ENCODE data around the gene OSCP1.

Gene OSCP1

GRCh38 chr1:36456391-36456928 lies 6.2 kb upstream of the OSCP1 start:
- Histone ChIP-seq H3K23ac (ENCODE audit: low read length in 2 of 2) (no peak overlapping the region), H3K9ac (ENCODE audit: low read length) (no peak overlapping the region), H3K4me1 (ENCODE audit: control insufficient read depth, insufficient read depth, low read depth, low read length) (peaks cover 3% of the 10 kb centered on the region), H3K4me2 (ENCODE audit: low read length, poor library complexity, severe bottlenecking) (no peak overlapping the region), H2AK5ac (ENCODE audit: low read length, severe bottlenecking) (no peak overlapping the region), H3K27ac (ENCODE audit: low read length, poor library complexity, severe bottlenecking) (no peak overlapping the region), H2AFZ (ENCODE audit: low read depth, low read length) (no peak overlapping the region), H2BK12ac (ENCODE audit: low read length in 2 of 2) (no peak overlapping the region), H3K27me3 (ENCODE audit: control insufficient read depth in 1 of 2, insufficient read depth in 1 of 2, low read length in 2 of 2) (no peaks in the 10 kb centered on the region), H3K36me3 (ENCODE audit: control insufficient read depth in 1 of 2, insufficient read depth in 2 of 2, low read depth in 1 of 2, low read length in 2 of 2) (peaks cover 37 to 68% of the 10 kb centered on the region in 2 experiments), H2BK15ac (ENCODE audit: low read depth, poor library complexity, severe bottlenecking) (no peak overlapping the region), H2BK120ac (ENCODE audit: low read depth, low read length) (no peak overlapping the region), H3K4ac (ENCODE audit: low read depth in 1 of 2, low read length in 2 of 2) (no peak overlapping the region), H3K14ac (ENCODE audit: low read length in 2 of 2) (no peak overlapping the region), H3K79me1 (replicated peaks; ENCODE audit: low read length, poor library complexity, severe bottlenecking) (peaks cover 7% of the 10 kb centered on the region), H3K9me3 (ENCODE audit: control insufficient read depth, low read length) (no peaks in the 10 kb centered on the region), H3K4me3 (ENCODE audit: insufficient read depth in 1 of 2, low read depth in 1 of 2, low read length in 2 of 2) (no peak overlapping the region), H4K8ac (ENCODE audit: low read length) (no peak overlapping the region), H4K91ac (ENCODE audit: low read length) (no peak overlapping the region), H3K18ac (ENCODE audit: low read depth in 1 of 2, low read length in 2 of 2) (no peak overlapping the region), H2BK5ac (ENCODE audit: low read depth, low read length, poor library complexity, severe bottlenecking) (no peak overlapping the region)
- DNase-seq, result no peak

GRCh38 chr1:36455386-36455785 lies 5.1 kb upstream of the OSCP1 start:
- no peak for DNase-seq
- Histone ChIP-seq H3K9ac (ENCODE audit: low read length) (no peak overlapping the region), H3K36me3 (ENCODE audit: control insufficient read depth in 1 of 2, insufficient read depth in 2 of 2, low read depth in 1 of 2, low read length in 2 of 2) (peaks cover 27 to 57% of the 10 kb centered on the region in 2 experiments), H4K8ac (ENCODE audit: low read length) (no peak overlapping the region), H2BK5ac (ENCODE audit: low read depth, low read length, poor library complexity, severe bottlenecking) (no peak overlapping the region), H3K4me2 (ENCODE audit: low read length, poor library complexity, severe bottlenecking) (no peak overlapping the region), H2BK12ac (ENCODE audit: low read length in 2 of 2) (no peak overlapping the region), H3K27ac (ENCODE audit: low read length, poor library complexity, severe bottlenecking) (no peak overlapping the region), H4K91ac (ENCODE audit: low read length) (no peak overlapping the region), H3K79me1 (replicated peaks; ENCODE audit: low read length, poor library complexity, severe bottlenecking) (peaks cover 5% of the 10 kb centered on the region), H3K14ac (ENCODE audit: low read length in 2 of 2) (no peak overlapping the region), H2AK5ac (ENCODE audit: low read length, severe bottlenecking) (no peak overlapping the region), H3K4me3 (ENCODE audit: insufficient read depth in 1 of 2, low read depth in 1 of 2, low read length in 2 of 2) (no peak overlapping the region), H2BK15ac (ENCODE audit: low read depth, poor library complexity, severe bottlenecking) (no peak overlapping the region), H3K23ac (ENCODE audit: low read length in 2 of 2) (no peak overlapping the region), H2AFZ (ENCODE audit: low read depth, low read length) (no peak overlapping the region), H3K4ac (ENCODE audit: low read depth in 1 of 2, low read length in 2 of 2) (no peak overlapping the region), H3K9me3 (ENCODE audit: control insufficient read depth, low read length) (no peaks in the 10 kb centered on the region), H3K27me3 (ENCODE audit: control insufficient read depth in 1 of 2, insufficient read depth in 1 of 2, low read length in 2 of 2) (no peaks in the 10 kb centered on the region), H3K4me1 (ENCODE audit: control insufficient read depth, insufficient read depth, low read depth, low read length) (peaks cover 6% of the 10 kb centered on the region), H3K18ac (ENCODE audit: low read depth in 1 of 2, low read length in 2 of 2) (no peak overlapping the region), H2BK120ac (ENCODE audit: low read depth, low read length) (no peak overlapping the region)
- WGBS, result no CpG with 5 or more reads among the region's 1 CpG

DNA sequence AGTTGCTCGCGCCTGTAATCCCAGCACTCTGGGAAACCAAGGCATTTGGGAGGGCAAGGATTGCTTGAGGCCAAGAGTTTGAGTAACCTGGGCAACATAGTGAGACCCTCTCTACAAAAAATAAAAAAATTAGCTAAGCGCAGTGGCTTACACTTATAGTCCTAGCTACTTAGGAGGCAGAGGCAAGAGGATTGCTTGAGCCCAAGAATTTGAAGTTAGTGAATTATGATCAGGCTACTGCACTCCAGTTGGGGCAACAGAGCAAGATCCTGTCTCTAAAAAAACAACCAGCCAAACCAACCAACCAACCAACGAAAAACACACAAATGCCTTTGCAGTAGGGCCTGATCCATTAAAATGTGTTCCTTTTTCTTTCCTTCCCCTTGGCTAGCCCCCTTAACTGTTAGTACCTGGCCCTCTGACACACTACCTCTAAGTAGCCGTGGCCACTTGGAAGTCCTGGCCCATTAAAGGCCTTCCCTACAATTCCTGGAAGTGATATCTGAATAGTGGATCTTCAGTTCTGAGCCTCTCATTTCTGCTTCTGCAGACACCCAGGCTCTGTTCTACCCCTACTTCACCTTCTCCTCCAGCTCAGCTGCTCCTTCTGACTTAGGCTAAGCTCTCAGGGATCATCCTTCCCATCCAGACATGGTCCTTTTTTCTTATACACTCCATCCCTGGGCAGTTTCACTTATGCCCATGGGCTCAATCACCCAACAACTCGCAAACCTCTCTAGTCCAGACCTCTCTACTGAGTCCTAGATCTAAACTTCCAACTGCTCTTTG lies 3.5 kb upstream of the OSCP1 start:
- Histone ChIP-seq H3K36me3 (ENCODE audit: control insufficient read depth in 1 of 2, insufficient read depth in 2 of 2, low read depth in 1 of 2, low read length in 2 of 2) (peaks cover 20 to 43% of the 10 kb centered on the region in 2 experiments), H3K4ac (ENCODE audit: low read depth in 1 of 2, low read length in 2 of 2) (no peak overlapping the region), H2BK12ac (ENCODE audit: low read length in 2 of 2) (no peak overlapping the region), H4K91ac (ENCODE audit: low read length) (no peak overlapping the region), H4K8ac (ENCODE audit: low read length) (no peak overlapping the region), H3K9ac (ENCODE audit: low read length) (no peak overlapping the region), H2AFZ (ENCODE audit: low read depth, low read length) (no peak overlapping the region), H3K18ac (ENCODE audit: low read depth in 1 of 2, low read length in 2 of 2) (no peak overlapping the region), H2BK15ac (ENCODE audit: low read depth, poor library complexity, severe bottlenecking) (no peak overlapping the region), H3K23ac (ENCODE audit: low read length in 2 of 2) (no peak overlapping the region), H3K4me1 (ENCODE audit: control insufficient read depth, insufficient read depth, low read depth, low read length) (peaks cover 8% of the 10 kb centered on the region), H2BK120ac (ENCODE audit: low read depth, low read length) (no peak overlapping the region), H2AK5ac (ENCODE audit: low read length, severe bottlenecking) (no peak overlapping the region), H3K27me3 (ENCODE audit: control insufficient read depth in 1 of 2, insufficient read depth in 1 of 2, low read length in 2 of 2) (no peaks in the 10 kb centered on the region), H3K4me3 (ENCODE audit: insufficient read depth in 1 of 2, low read depth in 1 of 2, low read length in 2 of 2) (no peak overlapping the region), H2BK5ac (ENCODE audit: low read depth, low read length, poor library complexity, severe bottlenecking) (no peak overlapping the region), H3K4me2 (ENCODE audit: low read length, poor library complexity, severe bottlenecking) (no peak overlapping the region), H3K79me1 (replicated peaks; ENCODE audit: low read length, poor library complexity, severe bottlenecking) (peaks cover 9% of the 10 kb centered on the region), H3K27ac (ENCODE audit: low read length, poor library complexity, severe bottlenecking) (no peak overlapping the region), H3K9me3 (ENCODE audit: control insufficient read depth, low read length) (no peaks in the 10 kb centered on the region), H3K14ac (ENCODE audit: low read length in 2 of 2) (no peak overlapping the region)
- 99% methylated on average over 6 of the region's 6 CpGs for WGBS
- DNase-seq, result no peak

- Histone ChIP-seq H2BK5ac (ENCODE audit: low read depth, low read length, poor library complexity, severe bottlenecking) (no peak overlapping the region), H3K4me1 (ENCODE audit: control insufficient read depth, insufficient read depth, low read depth, low read length) (peaks cover 8% of the 10 kb centered on the region), H3K36me3 (ENCODE audit: control insufficient read depth in 1 of 2, insufficient read depth in 2 of 2, low read depth in 1 of 2, low read length in 2 of 2) (peaks cover 20 to 38% of the 10 kb centered on the region in 2 experiments), H3K18ac (ENCODE audit: low read depth in 1 of 2, low read length in 2 of 2) (no peak overlapping the region), H2AK5ac (ENCODE audit: low read length, severe bottlenecking) (no peak overlapping the region), H3K4me3 (ENCODE audit: insufficient read depth in 1 of 2, low read depth in 1 of 2, low read length in 2 of 2) (no peak overlapping the region), H3K23ac (ENCODE audit: low read length in 2 of 2) (no peak overlapping the region), H4K8ac (ENCODE audit: low read length) (no peak overlapping the region), H3K27ac (ENCODE audit: low read length, poor library complexity, severe bottlenecking) (no peak overlapping the region), H4K91ac (ENCODE audit: low read length) (no peak overlapping the region), H2AFZ (ENCODE audit: low read depth, low read length) (no peak overlapping the region), H2BK12ac (ENCODE audit: low read length in 2 of 2) (no peak overlapping the region), H3K9ac (ENCODE audit: low read length) (no peak overlapping the region), H3K9me3 (ENCODE audit: control insufficient read depth, low read length) (no peaks in the 10 kb centered on the region), H3K14ac (ENCODE audit: low read length in 2 of 2) (no peak overlapping the region), H2BK15ac (ENCODE audit: low read depth, poor library complexity, severe bottlenecking) (no peak overlapping the region), H3K4me2 (ENCODE audit: low read length, poor library complexity, severe bottlenecking) (no peak overlapping the region), H3K27me3 (ENCODE audit: control insufficient read depth in 1 of 2, insufficient read depth in 1 of 2, low read length in 2 of 2) (no peaks in the 10 kb centered on the region), H3K4ac (ENCODE audit: low read depth in 1 of 2, low read length in 2 of 2) (no peak overlapping the region), H2BK120ac (ENCODE audit: low read depth, low read length) (no peak overlapping the region), H3K79me1 (replicated peaks; ENCODE audit: low read length, poor library complexity, severe bottlenecking) (peaks cover 11% of the 10 kb centered on the region)
- 100% methylated on average over 3 of the region's 3 CpGs for WGBS
- DNase-seq, result no peak
These were observed 2.8 kb upstream of the OSCP1 start for GRCh38 chr1:36453051-36453450.

All from mesenchymal stem cell (in vitro differentiated cells and primary cell).